Epithelial cell of esophagus (primary cell): Measurements from ENCODE around the gene ZNF268.

Source experiments
- DNase-seq: peaks from one replicate; pipeline ENCODE4 v3.0.0; 2010; ENCODE audit warnings: low read depth
- H3K4me3 ChIP-seq: 2 replicates; pipeline ENCODE4 v1.5.1; 2011; ENCODE audit warnings: mild to moderate bottlenecking, low read length, control low read depth
- CTCF ChIP-seq: IDR thresholded peaks from 2 replicates; pipeline ENCODE4 v1.5.1; 2011; ENCODE audit warnings: low read depth, mild to moderate bottlenecking, low read length, control low read depth, inconsistent platforms; ENCODE audit not compliant: insufficient read depth; ENCODE audit errors: missing control alignments

ZNF268 gene

DNA sequence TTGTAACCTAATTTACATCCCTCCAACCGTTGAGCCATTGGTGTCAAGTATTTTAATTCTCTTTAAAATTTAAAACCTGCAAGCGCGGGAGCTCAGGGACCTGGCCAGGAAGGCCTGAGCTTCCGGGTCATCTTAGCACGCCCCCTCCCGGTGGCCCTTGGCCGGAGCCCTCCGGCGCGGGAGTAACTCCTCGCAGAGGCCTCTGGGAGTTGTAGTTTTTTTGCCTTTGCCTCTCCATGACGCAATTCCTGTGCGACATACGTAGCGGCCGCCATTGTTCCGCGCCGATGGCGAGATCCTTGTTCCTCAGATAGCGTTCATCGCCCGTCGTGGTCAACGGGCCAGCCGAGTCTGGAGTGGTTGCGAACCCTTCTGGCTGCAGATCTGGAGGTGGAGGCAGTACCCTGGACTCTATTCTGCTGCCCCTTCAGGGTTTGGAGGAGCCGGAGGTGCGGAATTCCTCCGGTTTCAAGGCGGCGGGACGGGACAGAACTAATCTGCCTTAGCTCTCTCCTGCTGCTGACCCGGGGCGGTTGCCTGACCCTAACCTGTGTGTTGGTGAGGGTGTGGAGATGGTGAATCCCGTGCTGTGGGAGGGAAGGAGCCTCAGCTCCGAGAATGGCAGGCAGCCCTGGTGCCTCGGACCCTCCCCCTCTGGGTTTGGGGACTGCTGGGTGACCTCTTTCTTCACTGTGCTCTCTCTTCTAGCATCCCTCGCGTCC, at the start of gene ZNF268:
Gene ZNF268 (plus strand): TSS at position 258 of the 722 bp plus-strand sequence. CDS start 503 bp downstream, outside the sequence.
- DNase-seq = peak; percentile 92
- peak; percentile 77 for TF ChIP-seq CTCF
- H3K4me3 ChIP-seq = peak within 1 kb of the TSS; percentile 99

GRCh38 chr12:133135747-133136146, 45.5 kb upstream of the ZNF268 start:
- H3K4me3 ChIP-seq = no peak overlapping the region
- DNase-seq = no peak
- TF ChIP-seq CTCF = no peak

GRCh38 chr12:133145981-133146380, 35.3 kb upstream of the ZNF268 start:
- DNase-seq = peak; percentile 59
- no peak overlapping the region for H3K4me3 ChIP-seq
- no peak for TF ChIP-seq CTCF

DNA sequence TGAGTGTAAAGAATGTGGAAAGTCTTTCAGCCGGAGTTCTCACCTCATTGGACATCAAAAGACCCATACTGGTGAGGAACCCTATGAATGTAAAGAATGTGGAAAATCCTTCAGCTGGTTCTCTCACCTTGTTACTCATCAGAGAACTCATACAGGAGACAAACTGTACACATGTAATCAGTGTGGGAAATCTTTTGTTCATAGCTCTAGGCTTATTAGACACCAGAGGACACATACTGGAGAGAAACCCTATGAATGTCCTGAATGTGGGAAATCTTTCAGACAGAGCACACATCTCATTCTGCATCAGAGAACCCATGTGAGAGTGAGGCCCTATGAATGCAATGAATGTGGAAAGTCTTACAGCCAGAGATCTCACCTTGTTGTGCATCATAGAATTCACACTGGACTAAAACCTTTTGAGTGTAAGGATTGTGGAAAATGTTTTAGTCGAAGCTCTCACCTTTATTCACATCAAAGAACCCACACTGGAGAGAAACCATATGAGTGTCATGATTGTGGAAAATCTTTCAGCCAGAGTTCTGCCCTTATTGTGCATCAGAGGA, 25.1 kb upstream of the ZNF268 start:
- no peak for DNase-seq
- TF ChIP-seq CTCF = no peak
- no peak overlapping the region for H3K4me3 ChIP-seq

DNA sequence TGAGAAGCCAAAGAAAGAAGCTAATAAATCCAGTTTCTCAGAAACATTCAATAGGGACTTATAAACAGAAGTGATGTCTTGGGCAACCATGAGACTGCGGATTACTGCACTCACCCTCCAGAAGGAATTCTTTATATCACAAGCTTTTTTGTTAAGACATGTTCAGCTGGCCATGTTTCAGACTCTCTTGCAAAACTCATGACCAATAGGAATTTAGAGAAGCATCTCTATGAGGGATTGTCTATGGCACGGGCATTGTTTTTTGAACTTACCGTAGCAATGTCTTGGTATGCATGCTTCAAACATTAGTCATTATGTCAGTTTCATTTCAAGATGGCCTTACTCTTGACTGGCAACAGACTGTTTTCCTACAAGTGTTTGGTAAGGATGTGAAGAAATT, 15.5 kb upstream of the ZNF268 start:
- H3K4me3 ChIP-seq = no peak overlapping the region
- TF ChIP-seq CTCF = no peak
- peak; percentile 87 for DNase-seq

- TF ChIP-seq CTCF = no peak
- peak; percentile 22 for DNase-seq
- H3K4me3 ChIP-seq = no peak overlapping the region
Measured at GRCh38 chr12:133172491-133172890, 8.8 kb upstream of the ZNF268 start.

GRCh38 chr12:133174901-133175300, 6.4 kb upstream of the ZNF268 start:
- TF ChIP-seq CTCF = no peak
- no peak overlapping the region for H3K4me3 ChIP-seq
- no peak for DNase-seq
